Measurements from ENCODE around the gene FLRT1.

Gene FLRT1

DNA sequence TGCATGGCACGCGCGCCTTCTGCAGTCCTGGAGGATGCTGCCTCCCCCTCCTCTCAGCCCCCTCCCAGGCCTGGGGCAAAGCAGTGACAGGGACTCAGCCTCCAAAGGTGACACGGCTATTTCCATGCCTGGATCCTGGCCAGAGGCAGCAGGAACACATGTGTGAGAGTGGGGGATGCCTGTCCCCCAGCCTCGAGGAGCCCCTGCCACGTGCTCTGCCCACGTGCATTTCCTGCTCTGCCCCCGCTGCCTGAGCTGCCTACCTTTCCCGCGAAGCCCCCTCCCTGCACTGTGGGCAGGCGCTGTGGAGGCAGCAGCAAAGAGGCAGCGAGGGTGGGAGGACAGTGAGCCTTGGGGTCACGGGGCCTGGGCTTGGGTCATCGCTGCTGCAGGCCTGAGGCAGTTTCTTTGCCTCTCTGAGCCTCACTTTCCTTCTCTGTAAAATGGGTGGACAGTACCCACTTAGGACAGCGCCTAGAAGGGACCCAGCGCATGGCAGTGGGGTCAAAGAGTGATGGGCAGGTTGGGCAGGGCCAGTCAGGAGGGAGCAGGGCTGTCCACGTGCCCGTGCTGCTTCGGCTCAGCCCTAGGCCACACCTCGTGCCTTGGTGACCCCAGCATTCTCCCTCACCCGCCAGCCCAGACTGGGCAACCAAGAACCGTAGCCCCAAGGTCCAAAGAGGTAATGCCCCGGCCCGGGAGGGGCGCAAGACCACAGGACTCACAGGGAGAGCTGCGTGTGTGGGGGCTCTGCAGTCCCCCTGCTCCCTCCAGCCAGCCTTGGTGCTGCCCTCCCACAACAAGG is 48.6 kb downstream of the FLRT1 start:
- in situ Hi-C loops (cut with MboI; ENCODE audit: low sequenced_read_pairs): no loop called here

DNA sequence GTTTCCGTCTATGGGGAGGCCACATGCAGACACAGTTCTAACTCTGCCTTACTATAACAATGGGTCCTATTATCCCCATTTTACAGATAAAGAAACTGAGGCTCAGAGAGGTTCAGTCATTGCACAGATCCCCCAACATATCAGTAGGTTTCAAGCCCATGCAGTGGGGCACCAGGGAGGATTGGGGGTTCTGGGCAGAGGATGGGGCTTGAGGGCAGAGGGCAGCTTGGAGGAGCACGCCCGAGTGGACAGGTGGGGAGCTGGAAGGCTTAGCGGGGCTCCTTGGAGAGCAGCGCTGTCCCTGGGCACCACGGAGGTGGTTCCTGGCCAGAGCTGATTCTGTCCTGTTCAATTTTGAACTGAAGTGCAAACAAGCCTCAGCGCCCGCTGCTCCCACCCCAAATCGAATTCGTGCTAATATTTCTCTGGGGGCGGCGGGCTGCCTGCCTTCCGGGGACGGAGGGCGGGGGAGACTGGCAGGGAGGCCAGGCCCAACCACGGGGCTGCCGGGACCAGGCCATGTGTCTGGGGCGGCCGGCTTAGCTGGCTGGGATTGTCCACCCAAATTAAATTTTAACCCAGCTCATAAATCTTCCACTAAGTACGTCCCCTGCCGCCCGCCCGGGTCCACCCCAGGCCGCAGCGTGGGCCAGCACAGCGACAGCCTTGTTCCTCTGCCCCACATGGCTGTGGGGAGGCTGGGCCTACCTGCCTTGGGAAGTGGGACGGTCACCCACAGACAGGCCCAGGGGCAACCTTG is 49.4 kb downstream of the FLRT1 start:
- in situ Hi-C loops (cut with MboI; ENCODE audit: low sequenced_read_pairs): no loop called here
